ENCODE results near the gene PDK3.

Gene PDK3

DNA sequence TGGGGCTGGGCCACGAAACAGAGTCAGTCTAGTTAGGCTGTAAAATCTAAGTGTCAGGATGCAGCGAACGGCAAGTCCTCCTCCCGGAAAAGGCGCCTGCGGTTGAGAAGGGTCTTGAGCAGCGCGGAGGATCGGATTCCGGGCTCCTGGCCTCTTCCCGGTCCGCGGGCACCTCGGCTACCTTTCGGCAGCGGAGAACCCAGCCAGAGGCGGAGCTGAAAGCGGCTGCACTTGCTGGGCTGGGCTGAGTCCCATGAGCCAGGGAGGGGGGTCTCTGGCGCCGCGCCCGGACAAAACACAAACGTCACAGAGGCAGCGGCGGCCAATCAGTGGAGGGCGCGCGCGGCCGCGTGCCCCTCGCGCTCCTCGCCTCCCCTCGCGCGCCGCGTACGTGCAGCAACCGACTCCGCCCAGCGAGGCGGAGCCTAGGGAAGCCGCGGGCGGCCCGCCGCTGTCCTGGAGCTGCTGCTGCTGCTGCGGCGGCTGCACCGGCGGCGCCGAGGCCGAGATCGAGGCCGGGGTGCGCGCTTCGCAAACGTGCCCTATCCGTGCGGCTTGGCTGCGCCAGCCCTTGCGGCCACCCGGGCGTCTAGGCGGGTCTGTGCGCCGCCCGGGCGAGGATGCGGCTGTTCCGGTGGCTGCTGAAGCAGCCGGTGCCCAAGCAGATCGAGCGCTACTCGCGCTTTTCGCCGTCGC, at the start of gene PDK3:
Gene PDK3, plus strand, starts transcription at position 451 of the 696 bp plus-strand sequence. Its CDS starts 170 bp downstream, at position 621.
- DNase-seq (ENCODE audit: low read depth), result peak; percentile 68

DNA sequence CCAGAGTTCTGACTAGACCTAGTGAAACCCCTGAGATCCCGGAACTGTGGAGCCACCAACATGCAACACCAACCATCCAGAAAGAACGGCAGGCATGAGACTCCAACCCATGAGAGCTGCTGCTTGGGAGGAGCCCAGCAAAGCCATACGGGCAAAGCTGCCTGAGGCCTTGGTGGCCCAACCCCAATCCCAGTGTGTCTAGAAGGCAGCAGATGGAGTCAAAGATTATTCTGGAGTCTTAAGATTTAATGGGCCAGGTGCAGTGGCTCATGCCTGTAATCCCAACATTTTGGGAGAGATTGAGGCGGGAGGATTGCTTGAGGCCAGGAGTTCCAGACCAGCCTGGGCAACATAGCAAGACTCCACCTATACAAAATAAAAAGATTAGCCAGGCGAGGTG, 49.2 kb upstream of the PDK3 start:
- DNase-seq (ENCODE audit: low read depth), result no peak

DNA sequence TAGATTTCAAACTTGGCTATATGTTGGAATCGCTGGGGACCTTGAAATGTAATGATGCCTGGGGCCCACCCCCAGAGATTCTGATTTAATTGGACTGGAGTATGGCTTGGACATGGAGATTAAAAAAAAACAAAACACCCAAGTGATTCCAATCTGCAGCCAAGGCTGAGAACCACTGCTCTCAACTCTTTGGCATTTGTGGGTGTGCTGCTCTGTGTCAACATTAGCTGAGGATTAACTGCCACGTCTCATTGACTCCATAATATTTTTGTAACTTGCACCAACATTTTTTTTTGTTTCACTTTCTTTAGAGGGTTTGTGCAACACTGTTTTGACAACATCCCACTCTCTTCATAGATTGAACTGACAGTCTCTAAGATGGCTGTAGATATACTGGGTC, 41.1 kb upstream of the PDK3 start:
- DNase-seq (ENCODE audit: low read depth), result no peak

DNA sequence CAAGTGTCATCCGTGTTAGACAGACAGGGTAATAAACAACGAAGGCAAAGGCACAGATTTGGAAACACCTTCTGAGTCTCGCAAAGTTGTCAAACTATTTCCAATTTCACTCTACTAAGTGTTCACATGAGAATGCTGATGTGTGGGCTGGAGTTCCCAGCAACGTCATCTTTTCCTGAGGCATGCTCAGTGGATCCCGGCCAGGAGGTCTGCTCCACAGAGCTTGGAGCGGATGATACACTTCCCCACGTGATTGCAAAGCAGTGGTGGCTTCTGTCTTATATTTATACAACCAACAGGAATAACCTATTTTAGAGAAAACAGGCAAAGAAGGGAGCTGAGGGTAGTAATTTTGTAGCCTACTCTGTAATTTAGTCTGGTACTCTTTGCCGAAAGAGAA, 40.1 kb upstream of the PDK3 start:
- no peak for DNase-seq (ENCODE audit: low read depth)

DNA sequence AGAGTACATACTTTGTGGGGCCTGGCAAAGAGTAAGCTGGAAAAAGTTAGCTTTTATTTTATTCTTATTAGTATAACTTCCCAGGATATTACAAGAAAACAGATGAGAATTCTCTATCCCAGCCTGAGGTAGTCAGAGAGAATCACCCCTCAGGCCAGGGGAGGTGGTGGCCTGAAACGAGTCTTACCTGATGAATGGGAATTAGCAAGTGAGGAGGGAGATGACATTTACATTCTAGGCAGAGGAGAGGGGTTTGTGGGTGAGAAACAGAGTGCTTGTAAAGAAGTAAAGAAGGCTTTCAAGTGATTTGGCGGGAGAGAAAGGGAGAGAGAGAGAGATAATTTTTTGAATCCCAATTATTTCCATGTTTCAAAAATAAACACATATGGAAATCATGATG, 39.3 kb upstream of the PDK3 start:
- DNase-seq (ENCODE audit: low read depth), result no peak

DNA sequence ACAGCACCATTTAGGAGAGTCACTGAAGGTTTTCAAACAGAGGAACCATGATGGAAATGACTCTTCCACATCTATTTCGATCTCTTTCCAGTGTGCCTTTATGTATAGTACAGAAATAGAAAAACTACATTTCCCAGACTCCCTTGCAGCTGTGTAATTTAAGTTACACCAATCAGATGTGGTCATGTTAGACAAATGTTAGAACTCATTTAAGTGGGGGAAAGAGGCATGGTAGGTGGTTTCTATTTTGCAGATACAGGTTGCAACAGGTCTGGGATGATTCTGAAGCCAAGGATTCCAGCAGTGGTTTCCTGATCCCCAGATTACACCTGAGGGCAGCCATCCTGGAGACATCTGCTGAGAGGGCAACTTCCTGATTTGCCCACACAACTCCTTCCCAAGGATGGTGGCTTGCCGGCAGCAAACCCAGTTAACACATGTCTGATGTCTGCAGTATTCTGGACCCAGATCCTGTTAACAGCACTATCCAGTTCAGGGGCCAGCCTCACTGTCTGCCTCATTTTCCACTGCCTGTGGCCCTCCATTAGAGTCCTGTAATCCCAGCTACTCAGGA, 38.7 kb upstream of the PDK3 start:
- DNase-seq (ENCODE audit: low read depth), result no peak

DNA sequence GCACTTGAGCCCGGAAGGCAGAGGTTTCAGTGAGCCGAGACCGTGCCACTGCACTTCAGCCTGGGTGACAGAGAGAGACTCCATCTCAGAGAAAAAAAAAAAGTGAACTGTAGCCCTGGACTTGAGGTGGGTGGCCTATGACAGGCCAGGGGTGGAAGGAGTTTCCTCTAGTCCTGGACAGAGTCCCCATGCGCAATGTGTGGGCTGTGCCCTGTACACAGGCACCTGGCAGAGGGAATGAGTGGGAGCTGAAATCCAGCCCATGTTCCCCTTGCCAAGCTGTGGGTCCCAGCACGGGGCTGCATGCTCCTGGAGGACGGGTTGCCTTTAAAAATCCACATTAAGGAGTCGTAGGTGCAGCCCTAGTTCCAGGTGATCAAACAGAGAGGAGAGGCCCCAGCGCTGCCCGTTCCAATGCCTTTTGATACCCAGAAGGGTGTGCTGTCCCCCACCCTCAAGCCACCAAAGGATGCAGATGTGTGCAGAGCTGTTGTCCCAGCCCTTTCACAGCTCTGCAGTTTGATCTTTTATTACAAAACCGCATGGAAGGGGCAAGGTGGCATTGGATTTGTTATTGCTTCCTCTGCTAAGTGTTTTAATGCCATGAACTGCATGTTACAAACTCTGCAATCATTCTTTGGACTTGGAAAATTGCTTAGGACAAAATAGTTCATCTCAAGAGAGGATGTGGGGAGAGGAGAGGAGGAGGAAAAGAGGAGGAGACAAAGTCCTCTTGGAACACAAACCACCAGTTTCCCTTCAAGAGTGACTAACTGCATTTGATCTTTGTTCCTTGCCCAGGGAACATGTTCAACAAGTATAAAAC, 38.0 kb upstream of the PDK3 start:
- DNase-seq (ENCODE audit: low read depth), result no peak

DNA sequence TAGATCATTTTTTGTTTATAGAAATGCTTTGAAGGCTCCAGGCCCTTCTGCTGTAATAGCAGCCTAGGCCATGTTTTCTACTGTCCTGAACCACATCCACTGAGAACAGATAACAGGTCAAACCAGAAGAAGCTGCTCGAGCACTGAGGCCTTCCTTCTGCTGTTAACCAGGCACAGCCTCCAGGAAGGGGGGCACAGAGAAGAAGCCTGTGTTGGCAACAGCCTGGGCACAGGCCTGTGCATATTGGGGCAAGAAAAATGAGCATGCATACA, 37.4 kb upstream of the PDK3 start:
- DNase-seq (ENCODE audit: low read depth), result no peak

DNA sequence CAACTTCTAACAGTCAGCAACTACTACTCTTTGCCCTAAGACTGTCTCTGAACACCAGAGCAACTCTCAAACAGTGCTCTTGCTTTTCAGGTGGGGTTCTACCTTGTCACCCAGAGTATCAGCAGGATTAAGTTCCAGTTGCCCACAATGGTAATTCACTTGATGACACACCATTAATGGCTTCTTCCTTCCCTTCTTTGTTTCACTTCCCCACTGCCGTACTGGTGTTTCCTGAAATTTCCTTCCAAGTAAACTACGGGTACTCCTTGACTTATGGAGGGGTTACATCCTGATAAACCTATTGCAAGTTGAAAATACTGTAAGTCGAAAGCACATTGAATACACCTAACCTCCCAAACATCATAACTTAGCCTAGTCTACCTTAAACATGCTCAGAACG, 36.6 kb upstream of the PDK3 start:
- DNase-seq (ENCODE audit: low read depth), result no peak

DNA sequence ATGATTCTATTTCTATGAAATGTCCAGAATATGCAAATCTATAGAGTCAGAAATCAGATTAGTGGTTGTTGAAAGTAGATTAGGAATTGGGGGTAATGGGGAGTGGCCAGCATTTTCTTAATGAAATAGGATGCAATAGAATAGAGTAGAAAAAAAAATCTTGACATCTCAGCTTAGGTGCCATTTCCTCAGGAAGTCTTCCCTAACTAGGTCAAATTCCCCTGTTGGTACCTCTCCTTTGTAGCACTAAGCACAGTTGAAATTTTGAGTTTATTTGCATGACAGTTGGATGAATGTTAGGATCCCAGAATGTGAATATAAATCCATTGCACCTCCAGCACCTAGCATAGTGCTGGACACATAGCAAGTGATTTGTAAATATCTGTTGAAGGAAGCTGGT, 30.0 kb upstream of the PDK3 start:
- DNase-seq (ENCODE audit: low read depth), result no peak

DNA sequence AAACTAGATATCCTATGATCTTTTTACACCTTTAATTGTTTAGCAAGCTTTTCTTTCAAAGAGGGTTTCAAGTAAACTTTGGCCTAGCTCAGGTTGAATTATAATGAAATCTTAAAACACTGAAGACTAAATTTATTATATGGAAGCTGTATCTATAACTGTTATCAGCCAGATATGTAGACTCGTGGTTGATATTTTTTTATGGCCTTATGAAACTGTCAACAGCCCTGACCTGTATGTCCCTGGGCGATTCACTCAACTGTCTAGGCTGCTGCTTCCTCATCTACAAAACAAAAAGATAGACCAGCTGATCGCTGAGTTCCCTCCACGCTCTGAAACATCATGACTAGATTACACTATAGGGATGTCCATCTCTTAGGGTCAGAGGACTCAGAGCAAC, 21.2 kb upstream of the PDK3 start:
- no peak for DNase-seq (ENCODE audit: low read depth)

DNA sequence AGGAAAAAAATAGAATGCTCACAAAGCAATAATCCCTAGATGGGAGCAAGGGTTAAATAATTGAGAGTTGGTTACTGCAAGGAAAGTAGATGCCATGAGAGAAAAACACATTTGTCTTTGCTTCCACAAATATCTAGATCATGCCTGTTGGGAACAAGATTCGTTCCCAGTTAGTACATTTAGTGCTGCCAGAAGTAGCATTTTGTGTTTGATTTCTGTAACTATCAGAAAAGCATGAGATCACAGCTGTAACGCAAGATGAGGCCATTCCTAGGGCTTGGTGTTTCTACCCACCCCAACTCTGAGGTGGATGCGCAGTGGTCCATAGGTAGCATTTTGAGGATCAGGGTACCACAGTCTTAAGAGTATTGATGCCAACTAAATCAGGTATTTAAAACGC, 20.4 kb upstream of the PDK3 start:
- no peak for DNase-seq (ENCODE audit: low read depth)

DNA sequence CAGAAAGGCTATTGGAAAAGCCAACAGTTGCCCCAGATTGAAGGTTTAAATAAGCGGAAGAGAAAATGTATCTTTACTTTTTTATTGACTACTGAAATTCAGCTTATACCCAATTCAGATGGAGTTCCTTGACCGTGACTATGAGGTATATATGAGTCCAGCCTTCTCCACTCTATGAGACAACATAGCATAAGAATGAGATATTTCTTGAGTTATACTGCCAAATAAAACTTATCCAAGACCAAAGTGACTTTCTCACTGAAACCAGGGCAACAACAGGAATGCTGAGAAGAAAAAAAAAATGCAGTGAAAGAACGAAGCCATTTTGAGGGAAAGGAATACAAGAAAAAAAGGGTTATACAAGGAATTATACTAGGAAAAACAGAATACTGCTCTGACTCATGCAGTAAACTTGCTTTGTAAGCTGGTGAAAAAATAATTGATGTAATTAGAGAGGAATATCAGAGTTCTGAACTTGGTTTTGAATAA, 16.3 kb upstream of the PDK3 start:
- DNase-seq (ENCODE audit: low read depth), result no peak

DNA sequence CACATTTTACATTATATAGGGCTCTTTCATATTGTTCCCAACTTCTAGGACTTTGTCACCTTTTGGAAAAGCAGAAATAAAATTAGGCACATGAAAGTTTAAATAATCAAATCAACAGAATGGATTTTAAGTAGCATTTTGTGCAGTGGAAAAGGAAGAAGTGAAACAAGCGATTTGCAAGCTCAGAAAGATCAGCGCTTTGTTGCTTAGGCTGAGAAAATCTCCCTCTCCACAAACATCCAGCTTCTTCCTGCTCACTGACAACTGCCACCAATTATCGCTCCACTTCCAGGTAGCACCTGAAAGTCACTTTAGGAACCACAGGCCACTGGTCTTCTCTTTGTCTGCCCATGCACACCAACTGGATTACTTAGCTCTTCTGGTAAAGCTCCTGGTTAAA, 2.0 kb upstream of the PDK3 start:
- DNase-seq (ENCODE audit: low read depth), result no peak

DNA sequence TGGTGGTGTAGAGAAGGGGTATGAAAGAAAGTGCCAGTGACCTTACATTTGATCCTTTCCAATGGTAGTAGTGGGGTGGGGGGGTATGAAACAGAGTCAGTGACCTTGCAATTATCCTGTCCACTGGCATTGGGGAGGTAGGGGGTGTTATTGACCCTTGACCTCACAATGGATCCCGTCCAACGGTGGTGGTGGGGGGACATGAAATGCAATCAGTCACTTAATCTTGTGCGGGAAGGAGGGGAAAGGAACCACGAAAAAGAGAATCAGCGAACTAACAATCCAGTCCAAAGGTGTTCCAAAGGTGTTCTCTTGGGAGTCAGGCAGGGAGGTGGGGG, 619 bp upstream of the PDK3 start:
- no peak for DNase-seq (ENCODE audit: low read depth)

DNA sequence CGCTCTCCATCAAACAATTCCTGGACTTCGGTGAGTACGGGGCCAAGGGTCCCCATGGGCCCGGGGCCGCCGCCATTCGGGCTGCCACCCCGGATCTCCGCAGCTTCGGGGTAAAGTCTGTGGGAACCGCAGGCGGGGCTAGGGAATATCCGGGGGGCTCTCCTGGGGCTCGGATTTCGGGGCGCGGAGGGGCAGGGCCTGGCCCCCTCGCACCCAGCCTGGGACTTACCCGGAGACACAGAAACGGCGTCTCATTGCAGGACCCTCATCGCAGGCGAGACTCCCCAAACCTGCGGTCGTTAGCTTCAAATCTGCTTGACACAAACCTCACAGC, 413 bp downstream of the PDK3 start:
- no peak for DNase-seq (ENCODE audit: low read depth)

DNA sequence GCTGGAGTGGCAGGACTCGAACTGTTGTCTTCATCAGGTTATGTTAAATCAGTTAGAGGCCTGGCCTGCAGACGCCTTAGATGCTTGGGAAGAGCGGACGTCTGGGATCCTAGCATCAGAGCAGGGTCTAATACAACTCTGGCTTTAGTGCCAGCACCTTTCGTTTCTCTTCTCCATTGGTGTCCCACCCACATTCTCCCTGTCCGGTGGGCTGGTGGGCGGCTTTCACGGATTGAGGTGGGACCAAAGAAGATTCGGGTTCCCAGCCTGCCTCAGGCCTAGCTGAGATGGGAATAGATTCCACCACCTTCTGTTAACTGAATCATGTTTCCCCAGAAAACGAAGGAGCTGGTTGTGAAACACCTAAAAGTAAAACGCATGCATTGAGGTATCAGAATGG, 939 bp downstream of the PDK3 start:
- no peak for DNase-seq (ENCODE audit: low read depth)

DNA sequence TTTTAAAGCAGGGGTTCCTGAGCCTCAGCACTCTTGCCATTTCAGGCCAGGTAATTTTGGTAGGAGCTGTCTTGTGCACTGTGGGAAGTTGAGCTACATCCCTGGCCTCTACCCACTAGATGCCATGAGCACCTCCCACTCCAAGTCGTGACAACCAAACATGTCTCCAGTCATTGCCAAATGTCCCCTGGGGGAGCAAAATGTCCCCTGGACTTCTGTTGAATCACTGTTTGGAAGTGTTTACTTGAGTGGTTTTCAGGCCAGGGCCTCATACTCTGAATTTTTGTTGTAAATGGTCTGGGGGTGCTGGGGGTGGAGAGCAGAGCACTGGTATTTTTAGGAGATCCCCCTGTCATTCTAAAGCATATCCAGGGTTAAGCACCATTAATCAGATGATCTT, 3.2 kb downstream of the PDK3 start:
- no peak for DNase-seq (ENCODE audit: low read depth)

DNA sequence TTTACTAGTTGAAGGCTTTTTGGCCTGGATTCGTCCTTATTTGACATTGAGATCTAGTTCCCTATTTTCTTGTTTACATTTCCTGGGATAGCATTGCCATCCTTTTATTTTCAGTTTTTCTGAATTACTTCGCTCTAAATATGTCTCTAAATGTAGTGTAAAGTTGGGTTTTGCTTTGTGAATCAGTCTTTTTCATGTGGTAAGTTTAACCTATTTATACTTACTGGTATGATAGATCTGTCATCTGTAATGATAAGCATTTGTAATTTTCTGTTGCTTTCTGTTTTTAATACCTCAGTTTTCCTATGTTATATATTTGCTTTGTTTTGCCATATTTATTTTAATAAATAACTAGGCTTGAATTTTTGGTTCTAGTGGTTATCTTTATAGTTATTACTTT, 6.7 kb downstream of the PDK3 start:
- no peak for DNase-seq (ENCODE audit: low read depth)

DNA sequence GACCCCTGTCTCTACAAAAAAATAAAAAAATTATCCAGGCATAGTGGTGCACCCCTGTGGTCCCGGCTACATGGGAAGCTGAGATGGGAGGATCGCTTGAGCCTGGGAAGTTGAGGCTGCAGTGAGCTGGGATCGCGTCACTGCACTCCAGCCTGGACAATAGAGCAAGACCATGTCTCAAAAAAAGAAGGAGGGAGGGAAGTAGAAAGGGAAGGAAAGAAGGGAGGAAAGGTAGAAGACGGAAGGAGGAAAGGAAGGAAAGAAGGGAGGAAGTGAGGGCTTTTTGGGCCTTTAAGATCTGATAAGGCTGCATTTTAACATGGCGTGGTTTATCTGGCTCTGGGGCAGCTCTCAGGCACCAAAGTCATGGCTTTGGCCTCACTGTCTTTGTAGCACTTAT, 10.4 kb downstream of the PDK3 start:
- DNase-seq (ENCODE audit: low read depth), result no peak

DNA sequence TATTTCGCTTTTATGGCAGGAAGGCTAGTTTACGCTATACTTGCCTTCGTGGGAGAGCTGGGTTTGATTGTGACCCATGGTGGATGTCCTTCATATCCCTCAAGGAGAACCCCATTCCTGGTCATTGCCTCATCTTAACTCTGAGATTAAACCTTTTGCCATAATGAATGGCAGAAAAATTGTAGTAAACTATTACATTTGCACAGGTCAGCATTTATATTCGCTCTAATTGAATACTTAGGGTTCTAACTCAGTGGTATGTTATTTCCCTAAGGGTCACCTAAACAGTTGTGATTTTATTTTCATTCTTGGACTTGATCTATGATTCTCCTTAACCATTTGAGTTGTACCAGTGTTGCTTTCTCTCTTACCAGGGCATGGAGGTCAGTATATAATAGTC, 13.4 kb downstream of the PDK3 start:
- no peak for DNase-seq (ENCODE audit: low read depth)

DNA sequence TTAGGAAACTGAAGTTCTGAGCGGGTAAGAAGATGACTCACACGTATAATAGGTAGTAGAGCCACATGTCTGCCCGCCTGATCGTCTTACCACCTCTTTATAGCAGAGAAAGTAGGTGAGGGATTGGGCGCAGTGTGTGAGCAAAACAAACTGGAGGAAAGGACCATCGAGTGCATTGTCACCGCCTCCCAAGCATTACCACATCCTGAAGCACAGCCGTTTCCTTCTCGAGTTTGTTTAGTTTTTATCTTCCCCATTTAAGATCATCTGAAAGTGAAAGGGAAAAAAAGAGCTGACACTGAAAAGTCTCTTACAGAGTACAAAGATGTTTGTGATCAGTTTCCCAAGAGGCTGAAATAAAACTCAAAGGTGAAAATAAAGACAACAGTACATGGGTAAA, 14.8 kb downstream of the PDK3 start:
- DNase-seq (ENCODE audit: low read depth), result peak; percentile 25

DNA sequence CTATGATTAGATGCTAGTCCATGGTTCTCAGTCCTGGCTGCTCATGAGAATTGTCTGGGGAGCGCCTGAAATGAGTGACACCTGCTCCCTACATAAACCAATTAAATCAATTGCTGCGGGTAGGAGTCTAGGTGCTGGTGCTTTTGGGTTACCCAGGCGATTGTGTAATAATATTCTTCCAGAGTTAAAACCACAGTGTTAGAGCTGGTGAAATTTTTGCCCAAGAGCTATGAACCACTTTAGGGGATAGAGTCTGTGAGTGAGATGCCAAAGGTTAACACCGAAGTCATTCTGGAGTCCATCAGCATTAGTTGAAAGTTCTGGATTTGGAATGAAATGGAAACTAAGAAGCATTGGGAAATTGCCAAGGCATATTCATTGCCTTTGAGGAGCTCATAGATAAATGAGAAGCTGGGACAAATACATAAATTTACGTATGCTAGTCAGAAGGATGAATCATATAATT, 15.3 kb downstream of the PDK3 start:
- DNase-seq (ENCODE audit: low read depth), result no peak
